Measurements from ENCODE around the gene NOTUM.

The NOTUM gene

GRCh38 chr17:81977211-81977808 is 16.3 kb upstream of the NOTUM start, which contains the start of gene ASPSCR1 (continued):
- peak; percentile 71; the same call in 1 of the 2 replicates for TF ChIP-seq KLF1 (tag by site-specific recombination; IDR thresholded peaks at IDR 0.05)
- TF ChIP-seq ZXDB (tag by site-specific recombination; IDR thresholded peaks at IDR 0.05): no peak
- TF ChIP-seq, protein P1, sequence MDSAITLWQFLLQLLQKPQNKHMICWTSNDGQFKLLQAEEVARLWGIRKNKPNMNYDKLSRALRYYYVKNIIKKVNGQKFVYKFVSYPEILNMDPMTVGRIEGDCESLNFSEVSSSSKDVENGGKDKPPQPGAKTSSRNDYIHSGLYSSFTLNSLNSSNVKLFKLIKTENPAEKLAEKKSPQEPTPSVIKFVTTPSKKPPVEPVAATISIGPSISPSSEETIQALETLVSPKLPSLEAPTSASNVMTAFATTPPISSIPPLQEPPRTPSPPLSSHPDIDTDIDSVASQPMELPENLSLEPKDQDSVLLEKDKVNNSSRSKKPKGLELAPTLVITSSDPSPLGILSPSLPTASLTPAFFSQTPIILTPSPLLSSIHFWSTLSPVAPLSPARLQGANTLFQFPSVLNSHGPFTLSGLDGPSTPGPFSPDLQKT (IDR thresholded peaks at IDR 0.05; ENCODE audit: borderline replicate concordance, low read depth, low read length): peak; percentile 62; the same call in 1 of the 2 replicates
- TF ChIP-seq KLF16 (tag by site-specific recombination; IDR thresholded peaks at IDR 0.05): peak; percentile 82; the same call in 1 of the 2 replicates
- no peak for TF ChIP-seq ZNF426 (tag by site-specific recombination; IDR thresholded peaks at IDR 0.05)
- TF ChIP-seq PRDM10 (tag by site-specific recombination; IDR thresholded peaks at IDR 0.05): no peak
- peak; percentile 95 for TF ChIP-seq ZNF660 (tag by site-specific recombination; IDR thresholded peaks at IDR 0.05)
- TF ChIP-seq ZNF184 (tag by site-specific recombination; IDR thresholded peaks at IDR 0.05): peak; percentile 77; the same call in 1 of the 2 replicates
- TF ChIP-seq KLF17 (tag by site-specific recombination; IDR thresholded peaks at IDR 0.05): 0 out of 2 replicates have a peak, but pooled peaks have one; percentile 52
- TF ChIP-seq PATZ1 (tag by site-specific recombination; IDR thresholded peaks at IDR 0.05): peak; percentile 16; the same call in 1 of the 2 replicates
- TF ChIP-seq, protein P2, sequence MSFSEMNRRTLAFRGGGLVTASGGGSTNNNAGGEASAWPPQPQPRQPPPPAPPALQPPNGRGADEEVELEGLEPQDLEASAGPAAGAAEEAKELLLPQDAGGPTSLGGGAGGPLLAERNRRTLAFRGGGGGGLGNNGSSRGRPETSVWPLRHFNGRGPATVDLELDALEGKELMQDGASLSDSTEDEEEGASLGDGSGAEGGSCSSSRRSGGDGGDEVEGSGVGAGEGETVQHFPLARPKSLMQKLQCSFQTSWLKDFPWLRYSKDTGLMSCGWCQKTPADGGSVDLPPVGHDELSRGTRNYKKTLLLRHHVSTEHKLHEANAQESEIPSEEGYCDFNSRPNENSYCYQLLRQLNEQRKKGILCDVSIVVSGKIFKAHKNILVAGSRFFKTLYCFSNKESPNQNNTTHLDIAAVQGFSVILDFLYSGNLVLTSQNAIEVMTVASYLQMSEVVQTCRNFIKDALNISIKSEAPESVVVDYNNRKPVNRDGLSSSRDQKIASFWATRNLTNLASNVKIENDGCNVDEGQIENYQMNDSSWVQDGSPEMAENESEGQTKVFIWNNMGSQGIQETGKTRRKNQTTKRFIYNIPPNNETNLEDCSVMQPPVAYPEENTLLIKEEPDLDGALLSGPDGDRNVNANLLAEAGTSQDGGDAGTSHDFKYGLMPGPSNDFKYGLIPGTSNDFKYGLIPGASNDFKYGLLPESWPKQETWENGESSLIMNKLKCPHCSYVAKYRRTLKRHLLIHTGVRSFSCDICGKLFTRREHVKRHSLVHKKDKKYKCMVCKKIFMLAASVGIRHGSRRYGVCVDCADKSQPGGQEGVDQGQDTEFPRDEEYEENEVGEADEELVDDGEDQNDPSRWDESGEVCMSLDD (tag by site-specific recombination; IDR thresholded peaks at IDR 0.05): no peak
- no peak for TF ChIP-seq ZNF518A (tag by site-specific recombination; conservative IDR thresholded peaks at IDR 0.05; ENCODE audit: low read depth)
- TF ChIP-seq, protein P3, sequence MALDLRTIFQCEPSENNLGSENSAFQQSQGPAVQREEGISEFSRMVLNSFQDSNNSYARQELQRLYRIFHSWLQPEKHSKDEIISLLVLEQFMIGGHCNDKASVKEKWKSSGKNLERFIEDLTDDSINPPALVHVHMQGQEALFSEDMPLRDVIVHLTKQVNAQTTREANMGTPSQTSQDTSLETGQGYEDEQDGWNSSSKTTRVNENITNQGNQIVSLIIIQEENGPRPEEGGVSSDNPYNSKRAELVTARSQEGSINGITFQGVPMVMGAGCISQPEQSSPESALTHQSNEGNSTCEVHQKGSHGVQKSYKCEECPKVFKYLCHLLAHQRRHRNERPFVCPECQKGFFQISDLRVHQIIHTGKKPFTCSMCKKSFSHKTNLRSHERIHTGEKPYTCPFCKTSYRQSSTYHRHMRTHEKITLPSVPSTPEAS (tag by site-specific recombination; IDR thresholded peaks at IDR 0.05): no peak

Measured in HEK293 (cell line).